Measurements from ENCODE around the gene IGSF10. TPM values are rescaled to one million over a fixed set of nuclear protein-coding genes. Genes with fewer than 3 reads are reported as not detected.

Gene IGSF10
- total and polyA plus RNA-seq, 10 of the 15 experiments (the other 5 are each of a cell fraction or from before 2014, with no cell fraction given): under 0.01 to 0.18 (median 0.03) TPM; not detected in 2

- TF ChIP-seq ZBTB11 (CRISPR knock-in tag; IDR thresholded peaks at IDR 0.05): no peak
Observed at GRCh38 chr3:151499168-151499567, 38.3 kb upstream of the IGSF10 start (continued).

GRCh38 chr3:151491525-151491924 is 30.7 kb upstream of the IGSF10 start:
- H3K9me3 ChIP-seq (replicated peaks; ENCODE audit: control insufficient read depth, insufficient read depth, low read length): no peaks in the 10 kb centered on the region
- ChIA-PET RAD21 (ENCODE audit: unreplicated experiment) (no interaction called here), POLR2A (no interaction called here), CTCF (no interaction called here), SMC1A (ENCODE audit: uncharacterized antibody, unreplicated experiment) (no interaction called here)
- H3K27ac ChIP-seq (ENCODE audit: control insufficient read depth, insufficient read depth): no peak overlapping the region
- no peaks in the 10 kb centered on the region for H3K36me3 ChIP-seq (ENCODE audit: control insufficient read depth in 2 of 2, insufficient read depth in 2 of 2, low read length in 1 of 2)
- intact Hi-C loops (cut with micrococcal nuclease; ENCODE audit: unreplicated experiment) (no loop called here), in situ Hi-C loops (cut with MboI) (no loop called here)
- H3K27me3 ChIP-seq (replicated peaks in 1 of 2; ENCODE audit: control insufficient read depth in 2 of 2, insufficient read depth in 2 of 2, low read length in 1 of 2): no peaks in the 10 kb centered on the region
- H4K20me1 ChIP-seq (ENCODE audit: control insufficient read depth, insufficient read depth): no peaks in the 10 kb centered on the region
- FAIRE-seq: no peak
- H3K79me2 ChIP-seq (ENCODE audit: control insufficient read depth, insufficient read depth, low read length): no peaks in the 10 kb centered on the region
- no peak overlapping the region for H2AFZ ChIP-seq (ENCODE audit: control insufficient read depth, low read depth, low read length)
- H3K4me2 ChIP-seq (ENCODE audit: control insufficient read depth, insufficient read depth): no peak overlapping the region
- no peak overlapping the region for H3K9ac ChIP-seq (ENCODE audit: control insufficient read depth, insufficient read depth, low read length)
- DNase-seq (ENCODE audit: low read depth, low spot score): no peak
- no TSS peak for BruUV-seq (replicated peaks)
- H3K4me3 ChIP-seq: no peak overlapping the region
- 14% methylated on average over 2 of the region's 2 CpGs for WGBS (ENCODE audit: insufficient coverage, insufficient replicate concordance, low lambda C conversion rate, missing lambda C conversion rate)
- ATAC-seq: no peak
- no peaks in the 10 kb centered on the region for H3K4me1 ChIP-seq (ENCODE audit: control insufficient read depth, insufficient read depth, low read length)
- TF ChIP-seq WRNIP1 (IDR thresholded peaks at IDR 0.05; ENCODE audit: borderline replicate concordance, low read depth, low read length) (no peak), MYC (IDR thresholded peaks at IDR 0.05; ENCODE audit: insufficient read depth, insufficient read length, insufficient replicate concordance, low read length, severe bottlenecking) (no peak), E4F1 (IDR thresholded peaks at IDR 0.05; ENCODE audit: borderline replicate concordance, partially characterized antibody) (no peak), POU2F2 (IDR thresholded peaks at IDR 0.05; ENCODE audit: borderline replicate concordance, low read depth, low read length) (no peak), RCOR1 (conservative IDR thresholded peaks at IDR 0.05; ENCODE audit: low read depth, low read length) (no peak), ELK1 (IDR thresholded peaks at IDR 0.05; ENCODE audit: low read depth, low read length) (no peak), DPF2 (IDR thresholded peaks at IDR 0.05) (no peak), ZNF24 (IDR thresholded peaks at IDR 0.05) (no peak), POLR2AphosphoS2 (IDR thresholded peaks at IDR 0.05; ENCODE audit: low read depth, low read length) (no peak), HCFC1 (IDR thresholded peaks at IDR 0.05; ENCODE audit: low read length) (no peak), FOXK2 (IDR thresholded peaks at IDR 0.05) (no peak), NRF1 (conservative IDR thresholded peaks at IDR 0.05; ENCODE audit: low read depth, low read length) (no peak)
